Measurements from ENCODE around the gene DAB2IP. TPM values are rescaled to one million over a fixed set of nuclear protein-coding genes. Genes with fewer than 3 reads are reported as not detected.

Gene DAB2IP
- total RNA-seq, 1 experiment from 2014 or later: 46.7 TPM

- intact Hi-C loops (cut with micrococcal nuclease; ENCODE audit: unreplicated experiment): no loop called here
- H3K4me3 ChIP-seq: no peak overlapping the region
- H3K4me2 ChIP-seq: no peak overlapping the region
- H3F3A ChIP-seq (ENCODE audit: insufficient read depth, low read depth): no peaks in the 10 kb centered on the region
- no peak overlapping the region for H2AFZ ChIP-seq
- H4K20me1 ChIP-seq (ENCODE audit: insufficient read depth): no peaks in the 10 kb centered on the region
- no TSS peak for BruUV-seq (replicated peaks)
- no peaks in the 10 kb centered on the region for H3K9me2 ChIP-seq (ENCODE audit: insufficient read depth)
- H3K27ac ChIP-seq: no peak overlapping the region
- H3K79me2 ChIP-seq (ENCODE audit: low read depth): no peaks in the 10 kb centered on the region
- TF ChIP-seq CTCF (conservative IDR thresholded peaks at IDR 0.05) (no peak), EZH2 (IDR thresholded peaks at IDR 0.05; ENCODE audit: low read depth) (no peak)
- no peaks in the 10 kb centered on the region for H3K4me1 ChIP-seq (replicated peaks; ENCODE audit: insufficient read depth)
- POLR2A ChIA-PET (ENCODE audit: unreplicated experiment): no interaction called here
- no peaks in the 10 kb centered on the region for H3K36me3 ChIP-seq (ENCODE audit: low read depth)
- no peaks in the 10 kb centered on the region for H3K9me3 ChIP-seq (ENCODE audit: insufficient read depth, low read depth)
- no peak for DNase-seq
- CTCF ChIA-PET: no interaction called here
- no peaks in the 10 kb centered on the region for H3K27me3 ChIP-seq (ENCODE audit: insufficient read depth, low read depth)
Measured at GRCh38 chr9:121827251-121827967, 176.0 kb downstream of the DAB2IP start.

- intact Hi-C loops (cut with micrococcal nuclease; ENCODE audit: unreplicated experiment): no loop called here
- CTCF ChIA-PET: no interaction called here
- Histone ChIP-seq H3F3A (ENCODE audit: insufficient read depth, low read depth) (no peaks in the 10 kb centered on the region), H3K79me2 (ENCODE audit: low read depth) (no peaks in the 10 kb centered on the region), H3K27me3 (ENCODE audit: insufficient read depth, low read depth) (no peaks in the 10 kb centered on the region), H3K4me1 (replicated peaks; ENCODE audit: insufficient read depth) (no peaks in the 10 kb centered on the region), H3K27ac (no peak overlapping the region), H3K9me2 (ENCODE audit: insufficient read depth) (no peaks in the 10 kb centered on the region), H3K4me3 (no peak overlapping the region), H2AFZ (no peak overlapping the region), H3K36me3 (ENCODE audit: low read depth) (no peaks in the 10 kb centered on the region), H3K9me3 (ENCODE audit: insufficient read depth, low read depth) (no peaks in the 10 kb centered on the region), H3K4me2 (no peak overlapping the region), H4K20me1 (ENCODE audit: insufficient read depth) (no peaks in the 10 kb centered on the region)
- no TSS peak for BruUV-seq (replicated peaks)
- TF ChIP-seq EZH2 (IDR thresholded peaks at IDR 0.05; ENCODE audit: low read depth): no peak
- TF ChIP-seq CTCF (conservative IDR thresholded peaks at IDR 0.05): no peak
- POLR2A ChIA-PET (ENCODE audit: unreplicated experiment): no interaction called here
- DNase-seq: no peak
Measured at GRCh38 chr9:121830441-121831140, 179.2 kb downstream of the DAB2IP start.

- ChIA-PET POLR2A (ENCODE audit: unreplicated experiment) (no interaction called here), CTCF (no interaction called here)
- DNase-seq: no peak
- Histone ChIP-seq H3K36me3 (ENCODE audit: low read depth) (no peaks in the 10 kb centered on the region), H3K9me2 (ENCODE audit: insufficient read depth) (no peaks in the 10 kb centered on the region), H3K79me2 (ENCODE audit: low read depth) (no peaks in the 10 kb centered on the region), H3K27ac (no peak overlapping the region), H3F3A (ENCODE audit: insufficient read depth, low read depth) (no peaks in the 10 kb centered on the region), H3K4me2 (no peak overlapping the region), H3K4me1 (replicated peaks; ENCODE audit: insufficient read depth) (no peaks in the 10 kb centered on the region), H3K4me3 (no peak overlapping the region), H3K27me3 (ENCODE audit: insufficient read depth, low read depth) (no peaks in the 10 kb centered on the region), H4K20me1 (ENCODE audit: insufficient read depth) (no peaks in the 10 kb centered on the region), H2AFZ (no peak overlapping the region), H3K9me3 (ENCODE audit: insufficient read depth, low read depth) (no peaks in the 10 kb centered on the region)
- TF ChIP-seq CTCF (conservative IDR thresholded peaks at IDR 0.05): no peak
- no peak for TF ChIP-seq EZH2 (IDR thresholded peaks at IDR 0.05; ENCODE audit: low read depth)
- BruUV-seq (replicated peaks): no TSS peak
- intact Hi-C loops (cut with micrococcal nuclease; ENCODE audit: unreplicated experiment): no loop called here
Measured at GRCh38 chr9:121831869-121832268, 180.4 kb downstream of the DAB2IP start.

Measured in PC-9 (cell line).